GM12874 (cell line): ENCODE data around the gene FRMD4A.

Experiments used
- CTCF ChIP-seq: IDR thresholded peaks from 2 replicates; pipeline ENCODE4 v1.5.1; 2011; ENCODE audit warnings: low read depth, mild to moderate bottlenecking, control low read depth, low read length, moderate library complexity; ENCODE audit not compliant: insufficient read depth

The FRMD4A gene

GRCh38 chr10:14253079-14253478 lies 77.6 kb downstream of the FRMD4A start:
- no peak for TF ChIP-seq CTCF

DNA sequence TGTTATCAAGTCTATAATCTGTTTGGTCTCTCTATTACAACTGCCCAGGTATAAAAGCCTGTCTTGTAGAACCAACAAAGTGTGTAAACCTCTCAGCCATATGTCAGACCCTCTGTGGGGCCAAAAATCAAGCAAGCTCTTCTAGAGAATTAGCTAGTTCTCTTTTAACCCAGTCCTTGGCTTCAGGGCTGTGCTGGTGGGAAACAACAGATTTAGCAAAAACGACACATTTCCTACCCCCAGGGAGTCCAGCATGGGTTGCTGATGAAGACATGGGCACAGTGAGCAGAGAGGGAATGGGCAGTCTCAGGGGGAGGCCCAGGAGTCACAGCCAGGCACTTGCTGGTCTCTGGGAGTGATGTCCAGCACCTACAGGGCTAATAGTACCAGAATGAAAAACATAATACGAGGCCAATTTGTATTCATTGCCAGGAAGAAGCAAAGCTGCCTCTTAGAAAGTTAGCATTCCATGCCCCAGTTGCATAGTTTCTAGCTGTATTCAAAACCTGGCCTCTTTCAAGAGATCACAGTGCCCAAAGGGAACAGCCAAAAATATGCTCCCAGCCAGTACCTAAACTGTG lies 80.1 kb downstream of the FRMD4A start:
- TF ChIP-seq CTCF: no peak

DNA sequence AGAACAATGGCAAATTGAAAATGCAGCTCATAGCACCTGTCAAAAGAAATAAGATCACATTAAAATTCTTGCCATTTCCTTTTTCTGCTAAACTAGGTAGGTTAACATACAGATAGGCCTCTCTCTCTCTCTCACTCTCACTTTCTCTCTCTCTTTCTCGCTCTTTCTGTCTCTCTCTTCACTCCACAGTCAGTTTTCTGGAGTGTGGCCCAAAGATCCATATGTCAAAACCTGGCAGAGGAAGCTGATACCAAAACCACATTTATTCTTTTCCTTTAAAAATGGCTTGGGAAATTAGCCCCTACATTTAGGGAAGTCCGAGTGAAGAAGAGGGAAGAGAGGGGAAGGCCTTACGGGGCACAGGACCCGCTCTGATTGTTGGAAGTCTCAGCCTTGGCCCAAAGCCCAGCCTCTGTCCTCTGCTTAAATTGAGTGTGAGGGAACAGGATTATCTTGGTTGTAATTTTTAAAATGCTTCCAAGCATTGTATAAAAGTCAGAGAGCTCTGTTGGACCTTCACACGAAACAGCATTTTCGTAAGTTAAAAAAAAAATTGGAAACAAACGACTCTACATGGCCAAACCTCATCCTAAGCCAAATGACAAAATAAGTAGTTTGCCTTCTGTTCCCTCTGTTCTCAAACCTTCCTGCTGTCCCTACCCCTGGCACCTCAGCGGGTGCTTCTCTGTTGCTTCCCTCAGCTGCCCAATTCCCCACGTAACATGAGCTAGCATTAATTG lies 83.2 kb downstream of the FRMD4A start:
- TF ChIP-seq CTCF: no peak

DNA sequence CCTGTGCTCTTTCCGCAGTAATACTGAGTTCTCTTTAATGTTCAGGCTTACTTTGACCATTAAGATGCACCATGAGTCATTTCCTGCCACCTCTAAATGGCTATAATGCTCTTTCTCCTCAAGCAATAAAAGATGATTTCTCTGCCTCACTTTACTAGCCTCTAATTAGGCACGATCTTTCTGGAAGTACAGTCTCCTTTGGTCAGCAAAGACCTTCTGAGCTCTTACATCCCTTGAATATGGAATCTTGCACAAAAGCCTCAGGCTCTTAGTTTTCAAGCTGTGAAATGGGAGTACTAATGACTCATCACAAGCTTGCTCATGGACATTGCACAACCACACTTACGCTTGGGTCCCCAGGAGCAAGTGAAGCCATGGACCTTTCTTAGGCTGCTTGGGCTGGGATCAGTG lies 85.9 kb downstream of the FRMD4A start:
- TF ChIP-seq CTCF: no peak

- TF ChIP-seq CTCF: 0 out of 2 replicates have a peak, but pooled peaks have one; percentile 1
Measured at GRCh38 chr10:14244147-14244546, 86.6 kb downstream of the FRMD4A start.

DNA sequence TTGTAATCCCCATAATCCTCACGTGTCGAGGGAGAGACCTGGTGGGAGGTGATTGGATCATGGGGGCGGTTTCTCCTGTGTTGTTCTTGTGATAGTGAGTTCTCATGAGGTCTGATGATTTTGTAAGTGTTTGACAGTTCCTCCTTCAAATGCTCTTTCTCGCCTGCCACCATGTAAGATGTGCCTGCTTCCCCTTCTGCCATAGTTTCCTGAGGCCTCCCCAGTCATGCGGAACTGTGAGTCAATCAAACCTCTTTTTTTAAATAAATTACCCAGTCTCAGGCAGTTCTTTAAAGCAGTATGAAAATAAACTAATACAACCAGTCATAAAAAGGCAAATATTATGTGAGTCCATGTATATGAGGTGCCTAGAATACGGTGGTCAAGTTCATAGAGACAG lies 87.5 kb downstream of the FRMD4A start:
- no peak for TF ChIP-seq CTCF

DNA sequence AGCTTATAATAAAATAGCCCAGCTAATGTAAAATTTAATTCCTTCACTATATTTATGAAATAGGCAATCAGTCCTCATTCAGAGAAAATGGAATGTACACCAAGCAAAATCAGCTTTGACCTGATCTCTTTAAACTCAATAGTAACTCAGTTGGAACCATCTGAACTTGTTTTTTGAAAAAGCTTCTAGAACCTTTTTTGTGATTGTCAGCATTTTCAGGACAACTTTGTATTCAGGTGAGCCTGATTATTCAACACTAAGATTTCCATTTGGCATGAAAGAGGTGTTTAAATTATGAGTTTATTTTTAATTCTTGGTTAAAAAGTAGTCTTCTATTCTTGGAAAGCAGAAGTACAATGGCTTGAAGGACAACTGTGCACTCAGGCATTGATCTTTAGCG lies 89.5 kb downstream of the FRMD4A start:
- no peak for TF ChIP-seq CTCF
